Adrenal gland (tissue), 5 donors: ENCODE results near the gene SYT7.

ENCODE experiments used
- CTCF ChIP-seq, 6 experiments: fragments of 450-650 bp in 4 of 6; fragments of 200-600 bp in 2 of 6; sonication (generic) in 1 of 6; IDR thresholded peaks; 1 replicate in 5 of 6; 2 replicates in 1 of 6; pipeline versions ENCODE4 v1.5.1 to v1.8.0; 2016 to 2021; ENCODE audit warnings: antibody characterized with exemption in 6 of 6, mild to moderate bottlenecking in 2 of 6, moderate library complexity in 1 of 6
- POLR2A ChIP-seq, 2 donors: fragments of 450-650 bp; IDR thresholded peaks; one replicate each; pipeline ENCODE4 v1.6.1; 2017; ENCODE audit warnings: antibody characterized with exemption in 2 of 2, mild to moderate bottlenecking in 2 of 2, moderate library complexity in 1 of 2
- donor health status: DM: no; HTN: no; CAD: no.

GRCh38 chr11:61510974-61511373 is 69.9 kb downstream of the SYT7 start:
- TF ChIP-seq CTCF (IDR thresholded peaks at IDR 0.05) (no peak), POLR2A (IDR thresholded peaks at IDR 0.05) (no peak)
